Liver (tissue), 9 donors: ENCODE results near the gene CTTNBP2. TPM values are rescaled to one million over a fixed set of nuclear protein-coding genes. Genes with fewer than 3 reads are reported as not detected.

Source experiments
- DNase-seq: peaks from one replicate; pipeline ENCODE4 v3.0.0-alpha.2; 2017; ENCODE audit warnings: low spot score
- H3K27ac ChIP-seq, 2 donors: one replicate each; pipeline ENCODE4 v1.7.0; 2013; ENCODE audit warnings: inconsistent platforms in 2 of 2, low read length in 2 of 2, control low read depth in 1 of 2, low read depth in 1 of 2, mild to moderate bottlenecking in 1 of 2
- H3K27me3 ChIP-seq, 4 donors: one replicate each; pipeline versions ENCODE4 v1.6.1 to v1.7.0; 2013; ENCODE audit warnings: low read length in 3 of 4, inconsistent platforms in 1 of 4, mild to moderate bottlenecking in 1 of 4, moderate library complexity in 1 of 4; ENCODE audit not compliant: control insufficient read depth in 4 of 4, insufficient read depth in 4 of 4
- H3K36me3 ChIP-seq, 4 donors: one replicate each; pipeline versions ENCODE4 v1.6.1 to v1.7.0; 2013; ENCODE audit warnings: low read length in 3 of 4, mild to moderate bottlenecking in 3 of 4, low read depth in 1 of 4, moderate library complexity in 1 of 4; ENCODE audit not compliant: control insufficient read depth in 4 of 4, insufficient read depth in 3 of 4
- H3K4me1 ChIP-seq, 4 donors: one replicate each; pipeline versions ENCODE4 v1.6.1 to v1.7.0; 2013; ENCODE audit warnings: low read length in 3 of 4, mild to moderate bottlenecking in 3 of 4, moderate library complexity in 1 of 4; ENCODE audit not compliant: control insufficient read depth in 4 of 4, insufficient read depth in 4 of 4
- H3K4me3 ChIP-seq, 3 donors: one replicate each; pipeline versions ENCODE4 v1.6.1 to v1.7.0; 2013; ENCODE audit warnings: low read length in 3 of 3, control low read depth in 1 of 3, low read depth in 1 of 3, mild to moderate bottlenecking in 1 of 3
- H3K9ac ChIP-seq, 2 donors: one replicate each; pipeline ENCODE4 v1.7.0; 2013; ENCODE audit warnings: low read length in 2 of 2, mild to moderate bottlenecking in 2 of 2, moderate library complexity in 2 of 2, control low read depth in 1 of 2, low read depth in 1 of 2
- H3K9me3 ChIP-seq, 4 donors: one replicate each; pipeline versions ENCODE4 v1.6.1 to v1.7.0; 2013; ENCODE audit warnings: low read length in 3 of 4; ENCODE audit not compliant: control insufficient read depth in 4 of 4
- EGR1 ChIP-seq, 2 donors: IDR thresholded peaks; 2 replicates each; pipeline ENCODE4 v1.6.1; 2016 to 2018; ENCODE audit warnings: antibody characterized with exemption in 2 of 2, low read depth in 2 of 2
- FOXA1 ChIP-seq: IDR thresholded peaks from 2 replicates; pipeline ENCODE4 v1.6.1; 2016; ENCODE audit warnings: antibody characterized with exemption
- FOXA2 ChIP-seq: IDR thresholded peaks from 2 replicates; pipeline ENCODE4 v1.6.1; 2016; ENCODE audit warnings: antibody characterized with exemption
- GABPA ChIP-seq, 2 donors: IDR thresholded peaks in 1 of 2; conservative IDR thresholded peaks in 1 of 2; 2 replicates each; pipeline ENCODE4 v1.6.1; 2016; ENCODE audit warnings: antibody characterized with exemption in 2 of 2, mild to moderate bottlenecking in 1 of 2, moderate library complexity in 1 of 2
- HNF4A ChIP-seq, 2 donors: conservative IDR thresholded peaks; 2 replicates each; pipeline ENCODE4 v1.6.1; 2016; ENCODE audit warnings: antibody characterized with exemption in 2 of 2, mild to moderate bottlenecking in 2 of 2
- HNF4G ChIP-seq: IDR thresholded peaks from 2 replicates; pipeline ENCODE4 v1.6.1; 2016; ENCODE audit warnings: antibody characterized with exemption
- JUND ChIP-seq, 2 donors: IDR thresholded peaks; 2 replicates each; pipeline ENCODE4 v1.6.1; 2016; ENCODE audit warnings: antibody characterized with exemption in 2 of 2
- NR2F2 ChIP-seq: IDR thresholded peaks from 2 replicates; pipeline ENCODE4 v1.6.1; 2016; ENCODE audit warnings: antibody characterized with exemption
- RXRA ChIP-seq, 2 donors: IDR thresholded peaks; 2 replicates each; pipeline ENCODE4 v1.6.1; 2017 to 2018; ENCODE audit warnings: antibody characterized with exemption in 2 of 2, mild to moderate bottlenecking in 1 of 2
- SP1 ChIP-seq: IDR thresholded peaks from 2 replicates; pipeline ENCODE4 v1.6.1; 2018; ENCODE audit warnings: antibody characterized with exemption, mild to moderate bottlenecking
- TAF1 ChIP-seq: conservative IDR thresholded peaks from 2 replicates; pipeline ENCODE4 v1.6.1; 2016; ENCODE audit warnings: antibody characterized with exemption, mild to moderate bottlenecking
- YY1 ChIP-seq: IDR thresholded peaks from 2 replicates; pipeline ENCODE4 v1.6.1; 2016; ENCODE audit warnings: antibody characterized with exemption, mild to moderate bottlenecking
- WGBS: extraction: QIAGEN DNeasy Blood & Tissue Kit; methylation state at CpG from one replicate; pipeline ENCODE4 v1.1.7; 2013; 5-methylcytosine and 5-hydroxymethylcytosine counted together
- polyA plus RNA-seq, 2 donors: library from polyadenylated mRNA; stranded (reverse) in 1 of 2; unstranded in 1 of 2; fragments of 200-250 nt in 1 of 2; fragments of >200 nt in 1 of 2; fragmentation: Nextera tagmentation in 1 of 2; extraction: Ambion mirVana in 1 of 2; gene quantifications; one replicate each; pipeline versions ENCODE4 v1.2.1 to v1.2.3, GENCODE V29; 2013 to 2015
- total RNA-seq, 2 donors: library from RNA; depleted of rRNA; stranded (reverse); fragments of >200 nt; gene quantifications; one replicate each; pipeline ENCODE4 v1.2.3, GENCODE V29; 2014
- TF ChIP-seq, protein P1 (sequence below): IDR thresholded peaks from 2 replicates; pipeline ENCODE4 v1.6.1; 2016; ENCODE audit warnings: antibody characterized with exemption, mild to moderate bottlenecking
- TF ChIP-seq, protein P2 (sequence below): IDR thresholded peaks from 2 replicates; pipeline ENCODE4 v1.6.1; 2016; ENCODE audit warnings: antibody characterized with exemption
- TF ChIP-seq, protein P3 (sequence below): IDR thresholded peaks from 2 replicates; pipeline ENCODE4 v1.6.1; 2016; ENCODE audit warnings: antibody characterized with exemption
- TF ChIP-seq, protein P4 (sequence below): IDR thresholded peaks from 2 replicates; pipeline ENCODE4 v1.6.1; 2016; ENCODE audit warnings: antibody characterized with exemption
- donor health status: healthy.
- donor health status: healthy.
- donor health status: healthy.
- donor health status: healthy.
- donor health status: healthy.

The CTTNBP2 gene
- total and polyA plus RNA-seq, 4 donors: 1.2 to 1.7 (median 1.5) TPM

DNA sequence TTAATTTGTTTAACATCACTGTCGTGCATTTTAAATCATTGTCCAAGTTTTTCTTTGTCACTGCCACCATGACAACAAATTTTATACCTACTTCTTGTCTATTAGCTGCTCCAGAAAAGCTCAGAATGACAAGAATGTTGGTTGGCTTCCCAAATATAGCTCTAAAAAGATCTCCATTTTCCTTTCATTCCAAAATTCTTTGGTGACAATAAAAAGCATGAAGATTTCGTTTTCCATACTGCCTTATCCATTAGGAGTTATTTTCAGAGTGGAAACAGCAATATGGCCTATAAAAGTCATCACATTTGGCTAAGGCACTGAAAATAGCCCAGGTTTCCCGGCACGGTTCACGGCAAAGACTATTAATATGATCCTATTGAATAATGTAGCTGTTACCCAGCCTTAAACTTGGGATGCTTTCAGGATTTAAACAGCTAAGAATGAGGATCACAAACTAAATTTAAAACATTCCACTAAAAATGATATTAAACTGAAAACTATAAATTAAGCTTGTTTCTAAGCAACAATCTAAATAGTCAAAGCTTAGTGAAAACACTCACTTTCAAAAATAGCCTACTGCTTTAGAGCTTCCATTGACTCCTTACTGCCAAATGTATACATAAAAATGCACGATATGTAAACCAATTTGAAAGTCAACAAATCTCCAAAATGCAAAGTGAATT lies 2.7 kb downstream of the CTTNBP2 start:
- DNase-seq: no peak
- TF ChIP-seq YY1: no peak
- no peak overlapping the region for H3K9ac ChIP-seq
- H3K4me3 ChIP-seq: no peak overlapping the region
- no peak overlapping the region for H3K27ac ChIP-seq
- 81% methylated on average over 6 of the region's 6 CpGs for WGBS
- no peaks in the 10 kb centered on the region for H3K27me3 ChIP-seq
- no peaks in the 10 kb centered on the region for H3K36me3 ChIP-seq
- H3K9me3 ChIP-seq: no peaks in the 10 kb centered on the region
- H3K4me1 ChIP-seq: peaks cover 2 to 21% (median 13%) of the 10 kb centered on the region in 4 donors

DNA sequence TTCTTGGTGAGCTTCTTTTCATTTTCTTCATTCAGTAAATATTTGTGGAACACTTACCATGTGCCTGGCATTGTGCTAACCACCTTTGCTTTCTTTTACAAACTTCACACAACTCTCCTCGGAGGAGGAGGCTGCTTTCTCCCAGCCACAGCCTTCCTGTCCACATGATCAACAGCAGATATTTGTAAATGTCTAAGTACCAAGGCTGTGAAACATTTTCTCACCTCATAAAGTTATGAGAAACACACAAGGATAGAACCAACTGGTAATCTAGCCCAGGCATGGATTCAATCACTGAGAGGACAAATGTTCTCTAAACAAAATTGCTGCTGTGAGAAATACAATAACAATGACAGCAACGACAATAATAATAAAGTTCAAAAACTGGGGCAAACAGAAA lies 3.9 kb downstream of the CTTNBP2 start:
- Histone ChIP-seq H3K27me3 (no peaks in the 10 kb centered on the region), H3K4me3 (no peak overlapping the region), H3K27ac (no peak overlapping the region), H3K9ac (no peak overlapping the region), H3K36me3 (no peaks in the 10 kb centered on the region), H3K4me1 (peaks cover 2 to 21% (median 13%) of the 10 kb centered on the region in 4 donors), H3K9me3 (no peaks in the 10 kb centered on the region)
- TF ChIP-seq JUND (IDR thresholded peaks at IDR 0.05) (no peak), EGR1 (IDR thresholded peaks at IDR 0.05; ENCODE audit: low read depth in 2 of 2) (no peak), HNF4G (no peak), FOXA2 (no peak), NR2F2 (no peak), TAF1 (no peak), RXRA (IDR thresholded peaks at IDR 0.05) (no peak), HNF4A (conservative IDR thresholded peaks at IDR 0.05) (no peak), GABPA (IDR thresholded peaks at IDR 0.05 in 1 of 2, conservative IDR thresholded peaks at IDR 0.05 in 1 of 2) (no peak), SP1 (no peak), FOXA1 (no peak), YY1 (no peak)
- TF ChIP-seq, protein P1, sequence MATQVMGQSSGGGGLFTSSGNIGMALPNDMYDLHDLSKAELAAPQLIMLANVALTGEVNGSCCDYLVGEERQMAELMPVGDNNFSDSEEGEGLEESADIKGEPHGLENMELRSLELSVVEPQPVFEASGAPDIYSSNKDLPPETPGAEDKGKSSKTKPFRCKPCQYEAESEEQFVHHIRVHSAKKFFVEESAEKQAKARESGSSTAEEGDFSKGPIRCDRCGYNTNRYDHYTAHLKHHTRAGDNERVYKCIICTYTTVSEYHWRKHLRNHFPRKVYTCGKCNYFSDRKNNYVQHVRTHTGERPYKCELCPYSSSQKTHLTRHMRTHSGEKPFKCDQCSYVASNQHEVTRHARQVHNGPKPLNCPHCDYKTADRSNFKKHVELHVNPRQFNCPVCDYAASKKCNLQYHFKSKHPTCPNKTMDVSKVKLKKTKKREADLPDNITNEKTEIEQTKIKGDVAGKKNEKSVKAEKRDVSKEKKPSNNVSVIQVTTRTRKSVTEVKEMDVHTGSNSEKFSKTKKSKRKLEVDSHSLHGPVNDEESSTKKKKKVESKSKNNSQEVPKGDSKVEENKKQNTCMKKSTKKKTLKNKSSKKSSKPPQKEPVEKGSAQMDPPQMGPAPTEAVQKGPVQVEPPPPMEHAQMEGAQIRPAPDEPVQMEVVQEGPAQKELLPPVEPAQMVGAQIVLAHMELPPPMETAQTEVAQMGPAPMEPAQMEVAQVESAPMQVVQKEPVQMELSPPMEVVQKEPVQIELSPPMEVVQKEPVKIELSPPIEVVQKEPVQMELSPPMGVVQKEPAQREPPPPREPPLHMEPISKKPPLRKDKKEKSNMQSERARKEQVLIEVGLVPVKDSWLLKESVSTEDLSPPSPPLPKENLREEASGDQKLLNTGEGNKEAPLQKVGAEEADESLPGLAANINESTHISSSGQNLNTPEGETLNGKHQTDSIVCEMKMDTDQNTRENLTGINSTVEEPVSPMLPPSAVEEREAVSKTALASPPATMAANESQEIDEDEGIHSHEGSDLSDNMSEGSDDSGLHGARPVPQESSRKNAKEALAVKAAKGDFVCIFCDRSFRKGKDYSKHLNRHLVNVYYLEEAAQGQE: no peak
- TF ChIP-seq, protein P2, sequence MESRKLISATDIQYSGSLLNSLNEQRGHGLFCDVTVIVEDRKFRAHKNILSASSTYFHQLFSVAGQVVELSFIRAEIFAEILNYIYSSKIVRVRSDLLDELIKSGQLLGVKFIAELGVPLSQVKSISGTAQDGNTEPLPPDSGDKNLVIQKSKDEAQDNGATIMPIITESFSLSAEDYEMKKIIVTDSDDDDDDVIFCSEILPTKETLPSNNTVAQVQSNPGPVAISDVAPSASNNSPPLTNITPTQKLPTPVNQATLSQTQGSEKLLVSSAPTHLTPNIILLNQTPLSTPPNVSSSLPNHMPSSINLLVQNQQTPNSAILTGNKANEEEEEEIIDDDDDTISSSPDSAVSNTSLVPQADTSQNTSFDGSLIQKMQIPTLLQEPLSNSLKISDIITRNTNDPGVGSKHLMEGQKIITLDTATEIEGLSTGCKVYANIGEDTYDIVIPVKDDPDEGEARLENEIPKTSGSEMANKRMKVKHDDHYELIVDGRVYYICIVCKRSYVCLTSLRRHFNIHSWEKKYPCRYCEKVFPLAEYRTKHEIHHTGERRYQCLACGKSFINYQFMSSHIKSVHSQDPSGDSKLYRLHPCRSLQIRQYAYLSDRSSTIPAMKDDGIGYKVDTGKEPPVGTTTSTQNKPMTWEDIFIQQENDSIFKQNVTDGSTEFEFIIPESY: no peak
- TF ChIP-seq, protein P3, sequence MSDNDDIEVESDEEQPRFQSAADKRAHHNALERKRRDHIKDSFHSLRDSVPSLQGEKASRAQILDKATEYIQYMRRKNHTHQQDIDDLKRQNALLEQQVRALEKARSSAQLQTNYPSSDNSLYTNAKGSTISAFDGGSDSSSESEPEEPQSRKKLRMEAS: no peak
- TF ChIP-seq, protein P4, sequence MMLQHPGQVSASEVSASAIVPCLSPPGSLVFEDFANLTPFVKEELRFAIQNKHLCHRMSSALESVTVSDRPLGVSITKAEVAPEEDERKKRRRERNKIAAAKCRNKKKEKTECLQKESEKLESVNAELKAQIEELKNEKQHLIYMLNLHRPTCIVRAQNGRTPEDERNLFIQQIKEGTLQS: no peak
- 72% methylated on average over 2 of the region's 2 CpGs for WGBS
- DNase-seq: no peak
